Measurements from ENCODE around the gene LEF1.
"Not testable (repeated sequence)": the region's sequence is repeated elsewhere in the genome, so short reads cannot be mapped to it uniquely, and the experiment has no call there.

LEF1 gene

GRCh38 chr4:108036213-108036612 lies 132.5 kb downstream of the LEF1 start:
- DNase-seq (ENCODE audit: low read depth in 2 of 3, low spot score in 2 of 3): no peak

- DNase-seq (ENCODE audit: low read depth in 2 of 3, low spot score in 2 of 3): no peak
Observed at GRCh38 chr4:108035691-108036090, 133.0 kb downstream of the LEF1 start.

GRCh38 chr4:108034565-108034964 lies 134.2 kb downstream of the LEF1 start:
- no peak for DNase-seq (ENCODE audit: low read depth in 2 of 3, low spot score in 2 of 3)

- DNase-seq (ENCODE audit: low read depth in 2 of 3, low spot score in 2 of 3): no peak
Observed at GRCh38 chr4:108033348-108033747, 135.4 kb downstream of the LEF1 start.

GRCh38 chr4:108031427-108032083 lies 137.2 kb downstream of the LEF1 start:
- no peak for DNase-seq (ENCODE audit: low read depth in 2 of 3, low spot score in 2 of 3)

GRCh38 chr4:108030332-108030731 lies 138.4 kb downstream of the LEF1 start:
- DNase-seq (ENCODE audit: low read depth in 2 of 3, low spot score in 2 of 3): no peak

- DNase-seq (ENCODE audit: low read depth in 2 of 3, low spot score in 2 of 3): no peak
Observed at GRCh38 chr4:108029731-108030130, 139.0 kb downstream of the LEF1 start.

- DNase-seq (ENCODE audit: low read depth in 2 of 3, low spot score in 2 of 3): no peak
Observed at GRCh38 chr4:108029016-108029720, 139.6 kb downstream of the LEF1 start.

- DNase-seq (ENCODE audit: low read depth in 2 of 3, low spot score in 2 of 3): no peak
Observed at GRCh38 chr4:108024878-108025165, 143.9 kb downstream of the LEF1 start.

- DNase-seq (ENCODE audit: low read depth in 2 of 3, low spot score in 2 of 3): no peak
Observed at GRCh38 chr4:108024085-108024877, 144.5 kb downstream of the LEF1 start.

GRCh38 chr4:108018884-108019187 lies 149.9 kb downstream of the LEF1 start:
- DNase-seq (ENCODE audit: low read depth in 2 of 3, low spot score in 2 of 3): no peak

GRCh38 chr4:108018040-108018883 lies 150.5 kb downstream of the LEF1 start:
- DNase-seq (ENCODE audit: low read depth in 2 of 3, low spot score in 2 of 3): peak; percentile 37 to 81 (median 63)

- no peak for DNase-seq (ENCODE audit: low read depth in 2 of 3, low spot score in 2 of 3)
Observed at GRCh38 chr4:108013955-108014354, 154.8 kb downstream of the LEF1 start.

- DNase-seq (ENCODE audit: low read depth in 2 of 3, low spot score in 2 of 3): no peak
Observed at GRCh38 chr4:108013327-108013726, 155.4 kb downstream of the LEF1 start.

GRCh38 chr4:108012382-108012781 lies 156.3 kb downstream of the LEF1 start:
- not testable (repeated sequence) for DNase-seq (ENCODE audit: low read depth in 2 of 3, low spot score in 2 of 3)

GRCh38 chr4:108010167-108010566 lies 158.6 kb downstream of the LEF1 start:
- no peak for DNase-seq (ENCODE audit: low read depth in 2 of 3, low spot score in 2 of 3)

- DNase-seq (ENCODE audit: low read depth in 2 of 3, low spot score in 2 of 3): no peak
Observed at GRCh38 chr4:108008721-108009120, 160.0 kb downstream of the LEF1 start.

GRCh38 chr4:108007984-108008383 lies 160.7 kb downstream of the LEF1 start:
- no peak for DNase-seq (ENCODE audit: low read depth in 2 of 3, low spot score in 2 of 3)

GRCh38 chr4:108006361-108006760 lies 162.4 kb downstream of the LEF1 start:
- DNase-seq (ENCODE audit: low read depth in 2 of 3, low spot score in 2 of 3): no peak

GRCh38 chr4:108005807-108006206 lies 162.9 kb downstream of the LEF1 start:
- DNase-seq (ENCODE audit: low read depth in 2 of 3, low spot score in 2 of 3): no peak

GRCh38 chr4:108004646-108005045 lies 164.1 kb downstream of the LEF1 start:
- no peak for DNase-seq (ENCODE audit: low read depth in 2 of 3, low spot score in 2 of 3)

Data from activated CD8-positive, alpha-beta memory T cell treated with anti-CD3 and anti-CD28 coated beads for 48 hours (primary cell).